A673 (cell line): ENCODE results near the gene AHRR.

ENCODE experiments used
- CTCF ChIP-seq: fragments of 300-800, 200-600 bp; sonication (generic); conservative IDR thresholded peaks from 2 replicates; pipeline ENCODE4 v1.5.1; 2017; ENCODE audit warnings: low read depth, mild to moderate bottlenecking, antibody characterized with exemption, low read length, moderate library complexity, mixed read lengths
- EZH2 ChIP-seq: fragments of 200-600 bp; sonication (generic); IDR thresholded peaks from 2 replicates; pipeline ENCODE4 v1.6.1; 2017; ENCODE audit warnings: borderline replicate concordance, low read depth, mild to moderate bottlenecking, mixed read lengths, antibody characterized with exemption, low read length; ENCODE audit not compliant: poor library complexity, severe bottlenecking

GRCh38 chr5:364497-364896, 43.0 kb downstream of the AHRR start:
- TF ChIP-seq CTCF (no peak), EZH2 (no peak)
